ENCODE measurements around the gene FLNB. TPM values are rescaled to one million over a fixed set of nuclear protein-coding genes. Genes with fewer than 3 reads are reported as not detected.

Gene FLNB
- total RNA-seq, 1 experiment from 2014 or later: 315 TPM

DNA sequence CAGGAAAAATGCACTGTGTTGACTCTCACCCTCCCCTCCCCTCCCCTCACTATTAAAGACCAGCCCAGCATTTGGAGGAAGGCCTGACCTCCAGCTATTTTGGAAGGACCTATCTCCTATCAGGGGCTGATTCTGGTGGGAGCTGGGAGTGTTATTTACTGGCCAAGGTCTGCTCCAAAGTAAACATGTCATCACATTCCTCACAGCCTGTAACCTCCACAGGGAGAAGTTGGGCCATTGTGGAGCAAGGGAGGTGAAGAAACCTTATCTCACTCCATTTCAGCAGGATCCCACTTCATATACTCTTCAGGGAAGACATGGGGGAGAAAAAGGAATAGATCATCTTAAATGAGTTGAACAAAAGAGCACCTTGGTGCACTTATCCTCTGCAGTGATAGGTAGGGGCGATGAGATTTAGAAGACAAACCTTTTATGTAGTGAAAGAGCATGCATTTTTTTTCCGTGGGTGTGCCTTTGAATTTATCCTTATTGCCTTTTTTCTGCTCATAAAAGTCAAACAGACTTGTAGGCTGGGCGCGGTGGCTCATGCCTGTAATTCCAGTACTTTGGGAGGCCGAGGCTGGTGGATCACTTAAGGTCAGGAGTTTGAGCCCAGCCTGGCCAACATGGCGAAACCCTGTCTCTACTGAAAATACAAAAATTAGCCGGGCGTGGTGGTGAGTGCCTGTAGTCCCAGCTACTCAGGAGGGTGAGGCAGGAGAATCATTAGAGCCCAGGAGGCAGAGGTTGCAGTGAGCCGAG is 15.6 kb upstream of the FLNB start:
- Mint-ChIP-seq H3K27me3 (ENCODE audit: insufficient read depth, unreplicated experiment) (no peaks in the 10 kb centered on the region), H3K27ac (ENCODE audit: unreplicated experiment) (peak overlapping the region; percentile 43), H3K36me3 (ENCODE audit: insufficient read depth, unreplicated experiment) (no peaks in the 10 kb centered on the region), H3K4me1 (ENCODE audit: low read depth, unreplicated experiment) (peaks cover 27% of the 10 kb centered on the region), H3K4me3 (ENCODE audit: unreplicated experiment) (peak overlapping the region; percentile 28), H3K9me3 (ENCODE audit: unreplicated experiment) (no peaks in the 10 kb centered on the region)
- Histone ChIP-seq H3K4me3 (ENCODE audit: low read depth, low read length) (no peak overlapping the region), H3K9me3 (no peaks in the 10 kb centered on the region), H3K27me3 (replicated peaks; ENCODE audit: control insufficient read depth, insufficient read depth, low read length) (no peaks in the 10 kb centered on the region), H3K36me3 (ENCODE audit: control insufficient read depth, insufficient read depth, low read length) (no peaks in the 10 kb centered on the region; the same call in 1 of the 2 replicates), H3K4me1 (peaks cover 66% of the 10 kb centered on the region)
- POLR2A ChIA-PET: interaction anchor here (0.6 to 1.1 kb wide), 4 partner anchors 11 to 397 kb away, joined by 3 to 4 read pairs (median 3); no protein-coding TSS in a partner anchor
- TSS peak; percentile 90 for BruUV-seq (replicated peaks)
- peak; percentile 84 to 93 for DNase-seq
- intact Hi-C loops (cut with micrococcal nuclease; ENCODE audit: unreplicated experiment): loop anchor here (1.0 kb wide), 2 partner anchors 8 to 15 kb away; no protein-coding TSS in a partner anchor
- no peak for TF ChIP-seq CTCF (IDR thresholded peaks at IDR 0.05; ENCODE audit: insufficient read depth in 1 of 2, low read depth in 1 of 2, low read length in 1 of 2, severe bottlenecking in 1 of 2, unreplicated experiment in 1 of 2)
- CTCF ChIA-PET: interaction anchor here (0.6 to 0.8 kb wide), 2 partner anchors 30 to 66 kb away, joined by 3 to 5 read pairs; no protein-coding TSS in a partner anchor

DNA sequence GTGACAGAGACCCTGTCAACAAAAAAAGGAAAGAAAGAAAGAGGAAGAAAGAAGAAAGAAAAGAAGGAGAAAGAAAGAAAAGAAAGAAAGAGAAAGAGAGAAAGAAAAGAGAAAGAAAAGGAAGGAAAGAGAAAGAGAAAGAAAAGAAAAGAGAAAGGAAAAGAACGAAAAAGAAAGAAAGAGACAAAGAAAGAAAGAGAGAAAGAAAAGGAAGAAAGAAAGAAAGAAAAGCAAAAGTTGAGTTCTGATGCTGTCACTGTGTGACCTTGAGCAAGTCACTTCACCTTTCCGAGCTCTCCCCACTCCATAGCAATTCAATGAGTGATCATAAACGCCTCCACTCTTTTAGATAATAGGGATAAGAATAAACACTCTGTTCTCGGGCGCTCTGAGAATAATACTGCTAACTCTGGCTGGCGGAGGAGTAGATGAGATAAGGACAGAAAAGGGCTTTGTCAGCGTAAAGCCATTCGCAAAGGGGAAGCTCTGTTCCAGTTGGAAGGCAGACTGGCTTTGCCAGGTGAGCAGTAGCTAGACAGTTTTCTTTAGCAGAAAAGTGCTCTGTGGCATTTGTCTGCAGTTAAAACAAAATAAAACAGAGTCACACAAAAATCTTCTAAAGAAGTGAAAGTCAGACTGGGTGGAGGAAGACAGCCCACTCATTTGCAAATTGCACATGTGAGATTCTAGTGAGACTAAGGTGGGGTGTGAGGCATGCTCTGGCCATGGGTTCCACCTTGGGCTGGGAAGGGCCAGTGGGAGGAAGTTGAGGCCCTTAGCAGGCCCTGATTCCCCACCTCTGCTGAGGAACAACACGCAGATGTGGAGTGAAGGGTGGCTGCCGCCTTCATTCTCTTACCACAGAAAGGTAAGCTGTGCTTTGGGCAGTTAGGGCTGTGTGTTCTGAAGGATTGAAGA is 9.6 kb upstream of the FLNB start:
- Histone ChIP-seq H3K27me3 (replicated peaks; ENCODE audit: control insufficient read depth, insufficient read depth, low read length) (no peaks in the 10 kb centered on the region), H3K4me1 (peaks cover 80% of the 10 kb centered on the region), H3K36me3 (ENCODE audit: control insufficient read depth, insufficient read depth, low read length) (no peaks in the 10 kb centered on the region; the same call in 1 of the 2 replicates), H3K4me3 (ENCODE audit: low read depth, low read length) (no peak overlapping the region), H3K9me3 (no peaks in the 10 kb centered on the region)
- H3K27me3 Mint-ChIP-seq (ENCODE audit: insufficient read depth, unreplicated experiment): no peaks in the 10 kb centered on the region
- peak overlapping the region; percentile 96 for H3K27ac Mint-ChIP-seq (ENCODE audit: unreplicated experiment)
- peak overlapping the region; percentile 70 for H3K4me3 Mint-ChIP-seq (ENCODE audit: unreplicated experiment)
- TF ChIP-seq CTCF (IDR thresholded peaks at IDR 0.05; ENCODE audit: insufficient read depth in 1 of 2, low read depth in 1 of 2, low read length in 1 of 2, severe bottlenecking in 1 of 2, unreplicated experiment in 1 of 2): no peak
- POLR2A ChIA-PET: interaction anchor here (0.6 to 0.8 kb wide), 4 partner anchors 42 to 50 kb away, joined by 3 to 5 read pairs (median 4); no protein-coding TSS in a partner anchor
- intact Hi-C loops (cut with micrococcal nuclease; ENCODE audit: unreplicated experiment): loop anchor here (2.0 kb wide), 1 partner anchor 36 kb away; no protein-coding TSS in a partner anchor
- TSS peak; percentile 82 for BruUV-seq (replicated peaks)
- CTCF ChIA-PET: interaction anchor here (0.6 to 1.8 kb wide), 6 partner anchors 9 to 767 kb away, joined by 3 to 6 read pairs (median 3); no protein-coding TSS in a partner anchor
- peaks cover 6% of the 10 kb centered on the region for H3K36me3 Mint-ChIP-seq (ENCODE audit: insufficient read depth, unreplicated experiment)
- peaks cover 35% of the 10 kb centered on the region for H3K4me1 Mint-ChIP-seq (ENCODE audit: low read depth, unreplicated experiment)
- DNase-seq: peak; percentile 68 to 78
- H3K9me3 Mint-ChIP-seq (ENCODE audit: unreplicated experiment): no peaks in the 10 kb centered on the region

Data from Caco-2 (cell line).